Bronchial epithelial cell (primary cell): Measurements from ENCODE around the gene DHFR2. TPM values are rescaled to one million over a fixed set of nuclear protein-coding genes. Genes with fewer than 3 reads are reported as not detected.

Experiments used
- DNase-seq: peaks from one replicate; pipeline ENCODE4 v3.0.0-alpha.2; 2010; ENCODE audit warnings: low read depth
- FAIRE-seq: peaks from 2 replicates; lab custom pipeline; 2011; peaks lifted over from hg19 to GRCh38; lab: Jason Lieb, UNC
- H3K27me3 ChIP-seq: 2 replicates; pipeline ENCODE4 v1.5.1; 2011; ENCODE audit warnings: low read length; ENCODE audit not compliant: control insufficient read depth, insufficient read depth
- H3K36me3 ChIP-seq: 2 replicates; pipeline ENCODE4 v1.5.1; 2011; ENCODE audit warnings: low read length; ENCODE audit not compliant: control insufficient read depth, insufficient read depth
- H3K4me3 ChIP-seq: 2 replicates; pipeline ENCODE4 v1.5.1; 2011; ENCODE audit warnings: mild to moderate bottlenecking, low read depth, low read length, control low read depth
- total RNA-seq: library from RNA; depleted of rRNA; stranded (reverse); fragments of >200 nt; gene quantifications from 2 replicates; pipeline ENCODE4 v1.2.1, GENCODE V29; 2014
- TF ChIP-seq, protein P1 (sequence below): IDR thresholded peaks from 2 replicates; pipeline ENCODE4 v1.5.1; 2011; ENCODE audit warnings: mild to moderate bottlenecking, moderate library complexity, low read length, control low read depth, inconsistent platforms; ENCODE audit not compliant: insufficient read depth, severe bottlenecking

Gene DHFR2
- total RNA-seq, 1 donor from 2014 or later, result 1.3 TPM

- Histone ChIP-seq H3K27me3 (no peaks in the 10 kb centered on the region), H3K36me3 (no peaks in the 10 kb centered on the region), H3K4me3 (no peak overlapping the region)
- TF ChIP-seq, protein P1, sequence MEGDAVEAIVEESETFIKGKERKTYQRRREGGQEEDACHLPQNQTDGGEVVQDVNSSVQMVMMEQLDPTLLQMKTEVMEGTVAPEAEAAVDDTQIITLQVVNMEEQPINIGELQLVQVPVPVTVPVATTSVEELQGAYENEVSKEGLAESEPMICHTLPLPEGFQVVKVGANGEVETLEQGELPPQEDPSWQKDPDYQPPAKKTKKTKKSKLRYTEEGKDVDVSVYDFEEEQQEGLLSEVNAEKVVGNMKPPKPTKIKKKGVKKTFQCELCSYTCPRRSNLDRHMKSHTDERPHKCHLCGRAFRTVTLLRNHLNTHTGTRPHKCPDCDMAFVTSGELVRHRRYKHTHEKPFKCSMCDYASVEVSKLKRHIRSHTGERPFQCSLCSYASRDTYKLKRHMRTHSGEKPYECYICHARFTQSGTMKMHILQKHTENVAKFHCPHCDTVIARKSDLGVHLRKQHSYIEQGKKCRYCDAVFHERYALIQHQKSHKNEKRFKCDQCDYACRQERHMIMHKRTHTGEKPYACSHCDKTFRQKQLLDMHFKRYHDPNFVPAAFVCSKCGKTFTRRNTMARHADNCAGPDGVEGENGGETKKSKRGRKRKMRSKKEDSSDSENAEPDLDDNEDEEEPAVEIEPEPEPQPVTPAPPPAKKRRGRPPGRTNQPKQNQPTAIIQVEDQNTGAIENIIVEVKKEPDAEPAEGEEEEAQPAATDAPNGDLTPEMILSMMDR, result no peak
- DNase-seq (peak; percentile 37), FAIRE-seq (no peak)
Measured at GRCh38 chr3:94098452-94098851, 35.7 kb upstream of the DHFR2 start.

- no peak for FAIRE-seq
- TF ChIP-seq, protein P1, result no peak
- H3K27me3 ChIP-seq, result no peaks in the 10 kb centered on the region
- DNase-seq, result no peak
- H3K36me3 ChIP-seq, result no peaks in the 10 kb centered on the region
- H3K4me3 ChIP-seq, result no peak overlapping the region
Measured at GRCh38 chr3:94095111-94095510, 32.4 kb upstream of the DHFR2 start.

GRCh38 chr3:94093151-94093550, 30.4 kb upstream of the DHFR2 start:
- Histone ChIP-seq H3K36me3 (no peaks in the 10 kb centered on the region), H3K4me3 (no peak overlapping the region), H3K27me3 (no peaks in the 10 kb centered on the region)
- TF ChIP-seq, protein P1, result no peak
- DNase-seq (no peak), FAIRE-seq (no peak)

DNA sequence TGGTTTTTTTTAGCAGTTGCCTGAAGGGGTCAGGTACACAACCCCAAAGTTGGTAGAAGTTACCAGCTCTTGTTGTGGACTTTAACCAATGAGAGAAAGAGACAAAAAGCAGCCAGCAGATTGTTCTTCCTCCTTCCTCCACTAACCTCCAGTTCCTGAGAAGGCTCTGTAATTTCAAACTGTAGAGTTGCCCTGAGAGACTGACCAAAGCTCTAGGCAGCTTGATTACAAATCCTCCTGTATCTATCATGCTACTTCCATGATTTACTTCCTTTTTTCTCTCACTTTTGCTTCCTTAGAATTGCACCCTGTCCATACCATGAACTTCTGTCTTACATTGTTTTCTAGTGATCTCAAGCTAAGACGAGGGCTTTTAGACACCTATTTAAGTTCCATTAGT, 29.4 kb upstream of the DHFR2 start:
- Histone ChIP-seq H3K27me3 (no peaks in the 10 kb centered on the region), H3K36me3 (no peaks in the 10 kb centered on the region), H3K4me3 (no peak overlapping the region)
- DNase-seq (no peak), FAIRE-seq (peak; percentile 60)
- TF ChIP-seq, protein P1, result no peak

GRCh38 chr3:94089126-94089525, 26.4 kb upstream of the DHFR2 start:
- FAIRE-seq (no peak), DNase-seq (no peak)
- Histone ChIP-seq H3K4me3 (no peak overlapping the region), H3K27me3 (no peaks in the 10 kb centered on the region), H3K36me3 (peaks cover under 1% of the 10 kb centered on the region)
- TF ChIP-seq, protein P1, result no peak

DNA sequence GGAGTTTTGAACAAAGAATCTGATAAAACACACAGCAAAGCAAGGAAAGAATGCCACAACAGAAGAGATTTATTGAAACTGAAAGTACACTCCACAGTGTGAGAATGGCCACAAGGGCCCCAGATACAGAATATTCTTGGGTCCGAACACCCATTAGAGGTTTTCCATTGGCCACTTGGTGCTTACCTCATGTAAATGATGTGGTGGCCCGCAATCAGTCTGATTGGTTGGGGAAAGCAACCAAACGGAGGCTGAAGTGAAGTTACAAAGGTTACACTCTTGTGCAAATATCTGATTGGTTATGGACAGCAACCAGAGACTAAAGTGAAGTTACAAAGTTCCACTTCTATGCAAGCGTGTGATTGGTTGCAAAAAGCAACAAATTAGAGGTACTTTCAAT, 20.5 kb upstream of the DHFR2 start:
- FAIRE-seq (no peak), DNase-seq (no peak)
- Histone ChIP-seq H3K27me3 (no peaks in the 10 kb centered on the region), H3K36me3 (peaks cover 1% of the 10 kb centered on the region), H3K4me3 (no peak overlapping the region)
- TF ChIP-seq, protein P1, result no peak
